ENCODE results near the gene KLHL22.
"Not testable (repeated sequence)": the region's sequence is repeated elsewhere in the genome, so short reads cannot be mapped to it uniquely, and the experiment has no call there.

The KLHL22 gene

GRCh38 chr22:20466659-20467379, 28.8 kb downstream of the KLHL22 start:
- DNase-seq: no peak

DNA sequence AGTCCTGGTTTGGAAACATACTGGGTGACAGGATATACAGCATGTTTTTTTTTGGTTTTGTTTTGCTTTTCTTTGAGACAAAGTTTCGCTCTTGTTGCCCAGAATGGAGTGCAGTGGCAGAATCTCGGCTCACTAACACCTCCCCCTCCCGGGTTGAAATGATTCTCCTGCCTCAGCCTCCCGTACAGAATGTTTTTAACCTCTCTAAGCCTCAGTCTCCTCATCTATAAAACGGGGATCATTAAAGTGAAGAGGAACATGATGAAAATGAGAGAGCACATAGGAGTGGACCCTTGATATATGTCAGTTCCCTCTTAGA, 29.9 kb downstream of the KLHL22 start:
- DNase-seq: no peak

- DNase-seq: no peak
These were observed 30.5 kb downstream of the KLHL22 start for GRCh38 chr22:20464912-20465758.

DNA sequence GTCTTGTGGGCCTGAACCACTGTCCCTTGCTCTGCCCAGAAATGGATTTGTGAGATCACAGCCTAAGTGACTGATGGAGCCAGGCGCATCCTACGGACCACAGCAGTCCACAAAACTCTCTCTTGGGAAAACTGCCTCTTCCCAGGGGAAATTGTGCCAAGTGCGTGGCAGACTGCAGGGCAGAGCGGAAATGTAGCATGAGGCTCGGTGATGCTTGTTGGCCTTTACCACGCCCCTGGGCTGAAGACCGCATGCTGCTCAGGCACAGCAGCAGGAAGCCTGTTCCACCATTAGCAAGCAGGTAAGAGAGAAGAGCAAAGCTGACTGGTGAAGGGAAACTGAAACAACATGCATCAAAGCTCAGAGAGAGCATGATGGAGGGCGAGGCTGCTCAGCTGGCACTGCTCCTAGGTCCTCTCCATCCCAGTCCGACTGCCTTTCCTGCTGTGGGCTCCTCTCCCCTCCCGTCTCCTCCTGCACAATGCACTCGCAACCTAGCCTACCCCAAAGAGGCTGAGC, 31.4 kb downstream of the KLHL22 start:
- peak; percentile 66 for DNase-seq

GRCh38 chr22:20463324-20464095, 32.1 kb downstream of the KLHL22 start:
- DNase-seq: no peak

DNA sequence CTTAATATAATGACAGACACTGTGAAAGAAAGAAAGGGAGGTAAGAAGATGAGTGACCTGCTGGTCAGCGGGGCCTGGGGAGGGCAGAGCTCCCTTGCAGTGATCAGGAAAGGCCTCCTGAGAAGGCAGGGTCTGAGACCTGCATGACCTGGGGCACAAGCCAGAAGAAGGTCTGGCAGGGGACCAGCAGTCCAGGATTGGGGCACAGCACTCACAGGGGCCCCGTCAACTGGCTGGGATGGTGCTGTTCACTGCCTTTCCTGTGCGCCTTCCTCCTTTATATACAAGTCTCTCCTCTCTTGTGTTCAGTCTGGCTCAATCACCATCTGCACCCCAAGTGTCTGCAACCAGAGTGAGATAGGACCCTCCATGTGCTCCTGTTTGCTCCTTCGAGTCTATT, 35.7 kb downstream of the KLHL22 start:
- no peak for DNase-seq

DNA sequence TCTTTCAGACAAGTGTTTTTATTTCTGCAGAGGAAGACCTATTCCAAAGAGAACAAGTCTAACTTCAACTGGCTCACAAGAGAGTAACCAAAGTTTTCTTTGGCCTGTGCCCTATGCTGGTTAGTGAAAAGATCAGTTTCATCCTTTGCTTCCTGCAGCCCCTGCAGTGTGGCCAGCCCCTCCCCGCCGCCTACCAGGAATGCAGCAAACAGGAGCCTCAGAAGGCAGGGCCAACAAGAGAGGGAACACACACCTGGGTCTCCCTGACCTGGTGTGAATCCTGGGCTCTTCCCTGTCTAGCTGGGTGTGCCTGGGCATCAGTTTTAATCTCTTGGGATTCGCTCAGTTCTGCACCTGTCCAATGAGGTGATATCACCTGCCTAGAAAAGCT, 36.4 kb downstream of the KLHL22 start:
- no peak for DNase-seq

- DNase-seq: no peak
These were observed 37.0 kb downstream of the KLHL22 start for GRCh38 chr22:20458530-20459151.

DNA sequence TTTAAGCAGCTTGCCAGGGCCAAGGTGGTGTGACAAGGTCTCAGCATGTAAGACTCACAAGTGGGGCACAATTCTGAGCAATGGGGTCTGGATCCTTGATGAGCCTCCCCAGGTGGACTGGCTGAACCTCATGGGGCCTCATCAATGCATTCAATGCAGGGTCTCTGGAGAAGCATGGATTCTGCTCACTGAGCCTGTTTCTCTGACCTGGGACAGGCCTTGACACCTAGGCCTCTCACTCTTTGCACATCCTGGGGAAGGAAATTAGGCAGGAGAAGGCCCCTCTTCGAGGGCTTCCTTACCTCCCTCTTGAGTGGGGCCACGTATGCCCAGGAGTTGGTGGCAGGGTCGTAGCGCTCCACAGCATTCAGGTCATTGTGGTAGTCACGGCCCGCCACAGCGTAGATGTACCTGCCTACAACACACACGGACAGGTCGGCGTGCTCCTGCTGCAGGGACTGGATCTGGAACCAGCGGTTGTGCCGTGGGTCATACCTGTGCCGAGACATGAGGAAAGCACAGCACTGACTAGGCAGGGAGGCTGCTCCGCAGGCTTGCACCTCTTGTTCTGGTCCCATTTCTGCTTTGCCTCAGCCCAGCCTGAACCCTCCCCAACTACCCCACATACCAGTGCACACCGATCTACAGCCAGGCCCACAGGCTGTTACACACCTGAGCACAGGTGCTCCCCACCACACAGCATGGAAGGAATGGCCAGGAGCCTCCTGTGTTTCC, 37.9 kb downstream of the KLHL22 start:
- DNase-seq: no peak

DNA sequence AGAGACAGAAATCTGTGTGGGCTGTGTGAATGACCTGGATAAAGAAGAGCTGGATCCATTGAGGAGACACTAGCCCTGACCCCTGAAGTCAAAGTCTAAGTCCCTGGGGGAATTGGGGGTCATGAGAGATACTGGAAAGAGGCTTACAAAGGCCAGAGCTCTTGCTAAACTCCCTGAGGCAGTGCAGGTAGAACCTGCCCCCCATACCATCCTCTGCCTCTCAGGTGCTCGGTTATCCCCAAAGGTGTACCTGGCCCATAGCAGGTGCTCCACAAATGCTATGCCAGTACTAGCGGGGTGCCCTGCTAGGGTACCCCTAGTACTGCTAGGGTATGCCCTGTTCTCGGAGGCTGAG, 38.9 kb downstream of the KLHL22 start:
- no peak for DNase-seq

DNA sequence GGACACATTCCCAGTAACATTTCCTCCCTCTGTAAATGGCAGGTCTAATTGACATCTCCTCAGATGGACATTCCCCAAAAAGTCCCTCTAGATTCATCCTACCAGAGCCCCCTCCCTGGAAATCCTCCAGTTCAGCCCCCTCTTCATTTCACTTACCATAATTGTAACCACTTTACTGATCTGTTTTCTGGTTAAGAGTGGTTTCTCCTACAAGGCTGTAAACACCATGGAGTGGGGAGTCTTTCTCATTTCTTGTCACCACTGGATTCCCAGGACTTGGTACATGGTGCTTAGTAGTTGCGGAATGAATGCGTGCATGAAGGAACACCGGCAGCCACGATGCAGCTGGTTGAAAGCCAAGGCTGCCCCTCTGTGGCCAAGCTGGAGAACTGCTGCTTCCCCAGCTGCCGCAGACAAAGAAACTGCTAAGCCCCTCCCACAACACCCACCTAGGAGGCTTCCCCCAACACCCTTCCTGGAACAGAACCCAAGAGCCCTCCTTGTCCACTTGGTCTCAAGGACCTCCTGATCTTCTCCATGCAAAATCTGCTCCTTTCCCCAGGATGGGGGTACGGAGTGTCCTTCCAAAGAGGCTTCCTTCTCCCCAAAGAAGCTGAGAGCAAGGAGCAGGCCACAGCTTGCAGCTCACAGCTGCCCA, 39.4 kb downstream of the KLHL22 start:
- DNase-seq: peak; percentile 84

DNA sequence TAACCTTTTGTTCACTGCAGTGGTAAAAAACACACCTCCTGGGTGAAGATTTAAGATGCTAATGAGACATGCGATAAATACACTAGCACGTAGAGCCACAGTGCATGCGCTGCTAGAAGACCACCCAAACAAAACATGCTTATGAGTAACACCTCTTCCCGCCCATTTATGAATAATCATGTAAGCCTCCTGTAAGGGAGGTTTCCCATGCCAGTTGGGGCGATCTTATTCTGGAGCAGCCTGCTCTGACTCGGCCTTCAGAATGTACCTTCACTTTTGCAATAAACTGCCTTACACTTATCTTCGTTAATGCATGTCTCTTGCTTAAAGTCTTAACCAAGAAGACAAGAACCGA, 39.9 kb downstream of the KLHL22 start:
- no peak for DNase-seq

DNA sequence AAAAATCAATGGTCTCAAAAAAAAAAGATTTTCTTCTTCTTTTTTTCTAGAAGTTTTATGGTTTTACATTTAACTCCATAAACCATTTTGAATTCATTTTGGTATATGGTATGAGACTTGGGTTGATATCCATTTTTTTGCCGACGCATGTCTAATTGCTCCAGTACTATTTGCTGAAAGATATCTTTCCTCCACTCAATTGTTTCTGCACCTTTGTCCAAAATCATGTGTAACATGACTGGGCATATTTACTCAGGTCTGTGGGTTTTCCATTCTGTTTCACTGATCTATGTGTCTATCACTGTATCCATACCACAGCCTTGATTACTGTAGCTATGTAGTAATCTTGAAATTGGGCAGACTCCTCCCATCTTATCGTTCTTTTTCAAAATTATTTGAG, 42.4 kb downstream of the KLHL22 start:
- no peak for DNase-seq

DNA sequence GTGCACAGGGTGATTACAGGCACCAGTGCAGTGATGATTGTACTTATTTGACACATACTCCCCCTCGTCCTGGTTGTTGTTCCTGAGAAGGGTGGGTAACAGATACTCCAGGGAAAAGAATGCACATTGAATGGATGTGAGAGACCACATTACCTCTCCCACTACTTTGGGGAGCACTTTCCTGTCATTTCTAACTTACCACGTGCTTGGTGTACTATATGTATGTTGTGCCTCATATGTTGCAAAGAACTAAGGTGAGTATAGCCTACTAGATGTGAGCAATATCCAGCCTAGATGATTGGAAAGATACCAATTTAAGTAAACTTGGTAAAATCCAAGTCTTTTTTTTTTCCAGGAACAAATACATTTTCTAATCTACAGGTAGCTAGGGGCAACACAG, 43.7 kb downstream of the KLHL22 start:
- DNase-seq: no peak

DNA sequence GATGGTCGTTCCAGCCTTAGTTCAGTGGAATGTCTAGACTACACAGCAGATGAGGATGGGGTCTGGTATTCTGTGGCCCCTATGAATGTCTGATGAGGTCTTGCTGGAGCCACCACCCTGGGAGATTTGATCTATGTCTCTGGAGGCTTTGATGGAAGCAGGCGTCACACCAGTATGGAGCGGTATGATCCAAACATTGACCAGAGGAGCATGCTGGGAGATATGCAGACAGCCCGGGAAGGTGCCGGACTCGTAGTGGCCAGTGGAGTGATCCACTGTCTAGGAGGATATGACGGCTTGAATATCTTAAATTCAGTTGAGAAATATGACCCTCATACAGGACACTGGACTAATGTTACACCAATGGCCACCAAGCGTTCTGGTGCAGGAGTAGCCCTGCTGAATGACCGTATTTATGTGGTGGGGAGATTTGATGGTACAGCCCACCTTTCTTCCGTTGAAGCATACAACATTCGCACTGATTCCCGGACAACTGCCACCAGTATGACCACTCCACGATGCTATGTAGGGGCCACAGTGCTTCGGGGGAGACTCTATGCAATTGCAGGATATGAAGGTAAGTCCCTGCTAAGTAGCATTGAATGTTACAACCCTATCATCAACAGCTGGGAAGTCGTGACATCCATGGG, 44.3 kb downstream of the KLHL22 start:
- not testable (repeated sequence) for DNase-seq

- no peak for DNase-seq
These were observed 45.1 kb downstream of the KLHL22 start for GRCh38 chr22:20450551-20450906.

DNA sequence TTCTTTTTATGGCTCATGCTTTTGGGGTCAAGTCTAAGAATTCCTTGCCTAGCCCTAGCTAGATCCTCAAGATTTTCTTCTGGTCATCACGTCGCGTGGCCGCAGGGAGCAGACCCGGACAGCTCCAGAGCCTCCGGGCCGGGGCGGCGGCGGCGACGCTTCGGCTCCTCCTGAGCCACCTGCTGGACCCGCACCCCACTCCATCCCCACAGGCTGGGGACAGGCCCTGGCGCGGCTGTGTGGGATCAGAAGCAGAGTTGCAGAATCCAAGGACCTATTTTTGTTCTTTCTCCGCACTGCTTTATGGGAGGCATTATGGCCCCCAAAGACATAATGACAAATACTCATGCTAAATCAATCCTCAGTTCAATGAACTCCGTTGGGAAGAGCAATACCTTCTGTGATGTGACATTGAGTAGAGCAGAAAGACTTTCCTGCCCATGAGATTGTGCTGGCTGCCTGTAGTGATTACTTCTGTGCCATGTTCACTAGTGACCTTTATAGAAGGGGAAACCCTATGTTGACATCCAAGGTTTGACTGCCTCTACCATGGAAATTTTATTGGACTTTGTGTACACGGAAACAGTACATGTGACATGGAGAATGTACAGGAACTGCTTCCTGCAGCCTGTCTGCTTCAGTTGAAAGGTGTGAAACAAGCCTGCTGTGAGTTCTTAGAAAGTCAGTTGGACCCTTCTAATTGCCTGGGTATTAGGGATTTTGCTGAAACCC, 45.6 kb downstream of the KLHL22 start:
- DNase-seq: no peak

GRCh38 chr22:20448630-20449029, 47.0 kb downstream of the KLHL22 start:
- DNase-seq: no peak

DNA sequence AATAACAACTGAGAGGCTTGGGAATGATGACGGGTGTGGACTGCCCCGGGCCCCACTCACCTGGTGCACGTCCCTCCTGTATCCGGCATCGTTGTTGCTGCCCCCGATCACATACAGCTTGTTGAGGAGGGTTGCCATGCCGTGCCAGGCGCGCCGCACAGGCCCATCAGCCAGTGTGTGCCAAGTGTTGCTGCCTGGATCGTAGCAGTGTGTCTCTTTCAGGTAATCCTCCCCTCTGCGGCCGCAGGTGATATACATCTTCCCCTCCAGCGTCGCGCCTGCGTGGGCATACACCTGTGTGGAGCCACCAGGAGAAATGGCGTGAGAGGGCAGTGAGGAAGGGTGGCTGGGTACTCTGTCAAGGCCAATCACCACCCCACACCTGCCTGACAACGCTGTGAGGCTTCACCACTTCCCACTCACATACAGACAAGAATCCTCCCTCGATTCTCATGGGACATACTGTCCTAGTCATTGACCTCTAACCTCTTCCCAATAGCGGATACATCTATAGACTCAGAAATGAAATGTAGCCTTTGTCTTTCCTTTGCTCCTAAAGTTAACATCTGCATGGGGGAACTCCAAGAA, 49.1 kb downstream of the KLHL22 start:
- DNase-seq: no peak

- DNase-seq: no peak
These were observed 51.3 kb downstream of the KLHL22 start for GRCh38 chr22:20444325-20444724.
